T-cell (primary cell): ENCODE results near the gene DGKA. TPM values are rescaled to one million over a fixed set of nuclear protein-coding genes. Genes with fewer than 3 reads are reported as not detected.

Source experiments
- ATAC-seq, 4 experiments: fragments of 200-7000 bp in 3 of 4; fragments of 150-1000 bp in 1 of 4; cut with Tn5 transposase; replicated peaks in 1 of 4; 1 replicate in 3 of 4; 2 replicates in 1 of 4; pipeline ENCODE4 v1.10.0; 2021; ENCODE audit warnings: moderate library complexity in 3 of 4, mild to moderate bottlenecking in 2 of 4, moderate number of reproducible peaks in 1 of 4
- CTCF ChIA-PET, 2 donors: fragments of 300-600 bp; sonication (Branson Sonifier 250); formaldehyde crosslinking; loops; one replicate each; lab custom pipeline; 2022; ENCODE audit warnings: antibody characterized with exemption in 2 of 2; lab: Charles Lee
- POLR2A ChIA-PET, 2 donors: fragments of 300-600 bp; sonication (Branson Sonifier 250); formaldehyde crosslinking; loops; one replicate each; lab custom pipeline; 2022; ENCODE audit warnings: antibody characterized with exemption in 2 of 2; lab: Charles Lee
- DNase-seq, 35 experiments: peaks; one replicate each; pipeline versions ENCODE4 v3.0.0 to v3.0.0-alpha.2; 2013 to 2023
- H3K27ac ChIP-seq: one replicate; pipeline ENCODE4 v1.5.1; 2013; ENCODE audit warnings: low read length
- H3K27me3 ChIP-seq, 2 experiments: replicated peaks in 1 of 2; 1 replicate in 1 of 2; 2 replicates in 1 of 2; pipeline versions ENCODE4 v1.6.1 to v1.7.0; 2013; ENCODE audit warnings: low read length in 1 of 2, mixed read lengths in 1 of 2; ENCODE audit not compliant: control insufficient read depth in 2 of 2, insufficient read depth in 2 of 2; ENCODE audit errors: extremely low read depth in 1 of 2
- H3K36me3 ChIP-seq, 2 donors: 1 replicate in 1 of 2; 2 replicates in 1 of 2; pipeline versions ENCODE4 v1.6.1 to v1.7.0; 2013; ENCODE audit warnings: low read length in 1 of 2; ENCODE audit not compliant: control insufficient read depth in 2 of 2, insufficient read depth in 1 of 2; ENCODE audit errors: extremely low read depth in 1 of 2
- H3K4me1 ChIP-seq, 2 experiments: 1 replicate in 1 of 2; 2 replicates in 1 of 2; pipeline versions ENCODE4 v1.6.1 to v1.7.0; 2013; ENCODE audit warnings: low read length in 2 of 2, mixed read lengths in 1 of 2; ENCODE audit not compliant: insufficient read depth in 2 of 2, control insufficient read depth in 1 of 2; ENCODE audit errors: extremely low read depth in 1 of 2
- H3K4me3 ChIP-seq, 2 donors: 1 replicate in 1 of 2; 2 replicates in 1 of 2; pipeline versions ENCODE4 v1.5.1 to v1.7.0; 2013; ENCODE audit warnings: mild to moderate bottlenecking in 2 of 2, low read length in 1 of 2, moderate library complexity in 1 of 2; ENCODE audit not compliant: control insufficient read depth in 1 of 2; ENCODE audit errors: extremely low read depth in 1 of 2
- H3K9me3 ChIP-seq: 2 replicates; pipeline ENCODE4 v1.7.0; 2013
- H3K27ac Mint-ChIP-seq, 2 donors: one replicate each; pipeline ENCODE4 v1.8.0; 2020 to 2021; ENCODE audit warnings: mild to moderate bottlenecking in 2 of 2, mixed read lengths in 2 of 2
- H3K27me3 Mint-ChIP-seq, 2 donors: one replicate each; pipeline ENCODE4 v1.8.0; 2021 to 2022; ENCODE audit warnings: mixed read lengths in 2 of 2
- H3K36me3 Mint-ChIP-seq: one replicate; pipeline ENCODE4 v1.8.0; 2021; ENCODE audit warnings: mixed read lengths
- H3K4me1 Mint-ChIP-seq, 3 donors: one replicate each; pipeline ENCODE4 v1.8.0; 2020 to 2022; ENCODE audit warnings: mixed read lengths in 3 of 3, mild to moderate bottlenecking in 1 of 3
- H3K4me3 Mint-ChIP-seq, 3 donors: one replicate each; pipeline ENCODE4 v1.8.0; 2020 to 2022; ENCODE audit warnings: mild to moderate bottlenecking in 3 of 3, mixed read lengths in 3 of 3, moderate library complexity in 3 of 3
- H3K9me3 Mint-ChIP-seq, 3 donors: one replicate each; pipeline ENCODE4 v1.8.0; 2020 to 2022; ENCODE audit warnings: mixed read lengths in 3 of 3
- WGBS: methylation state at CpG from one replicate; pipeline ENCODE4 v1.1.5; 2013; ENCODE audit warnings: missing lambda C conversion rate; ENCODE audit not compliant: insufficient coverage; 5-methylcytosine and 5-hydroxymethylcytosine counted together
- total RNA-seq, 35 experiments: library from RNA in 6 of 35; stranded (reverse) in 6 of 35; fragments of 120-200 nt in 1 of 35; gene quantifications; one replicate each; pipeline versions ENCODE4 v1.2.1 to v1.2.4 and lab custom pipeline; 2013 to 2026

Gene DGKA
- total RNA-seq, 5 donors from 2014 or later (not counting 1 experiment from before 2014, with no cell fraction given): 896 to 1,314 (median 1,231) TPM

- peak within 1 kb of the TSS; percentile 67 to 90 for H3K4me3 ChIP-seq
- H3K27ac Mint-ChIP-seq: peak within 1 kb of the TSS; percentile 68 to 74
- DNase-seq (peak; percentile 61 to 89 (median 77)), ATAC-seq (peak; percentile 98 to 99 (median 98))
- CTCF ChIA-PET: interaction anchor here in 1 of 2 donors (0.5 kb wide), 1 partner anchor 81 kb away, joined by 3 read pairs; no protein-coding TSS in a partner anchor
- no peaks in the 10 kb centered on the region for H3K36me3 Mint-ChIP-seq
- no peaks in the 10 kb centered on the region for H3K9me3 Mint-ChIP-seq
- POLR2A ChIA-PET: interaction anchor here in 1 of 2 donors (0.6 kb wide), 1 partner anchor 249 kb away, joined by 4 read pairs; no protein-coding TSS in a partner anchor
- H3K9me3 ChIP-seq: no peaks in the 10 kb centered on the region
- peaks cover 30 to 31% (median 30%) of the 10 kb centered on the region in 3 donors for H3K4me1 Mint-ChIP-seq
- peak within 1 kb of the TSS; percentile 90 to 97 (median 92) for H3K4me3 Mint-ChIP-seq
- no peaks in the 10 kb centered on the region for H3K27me3 ChIP-seq
- no peaks in the 10 kb centered on the region for H3K27me3 Mint-ChIP-seq
- peaks cover 0 to 7% of the 10 kb centered on the region in 2 donors for H3K36me3 ChIP-seq
- H3K4me1 ChIP-seq: peaks cover 10 to 25% of the 10 kb centered on the region in 2 experiments
- no peak within 1 kb of the TSS for H3K27ac ChIP-seq
- 0% methylated on average over 34 of the region's 45 CpGs for WGBS
Measured at GRCh38 chr12:55966408-55967281, 35.7 kb downstream of the DGKA start, which contains the start of gene CDK2. CDK2 (plus strand) TSS chr12:55966830; CDS start chr12:55967009, 179 bp downstream.

DNA sequence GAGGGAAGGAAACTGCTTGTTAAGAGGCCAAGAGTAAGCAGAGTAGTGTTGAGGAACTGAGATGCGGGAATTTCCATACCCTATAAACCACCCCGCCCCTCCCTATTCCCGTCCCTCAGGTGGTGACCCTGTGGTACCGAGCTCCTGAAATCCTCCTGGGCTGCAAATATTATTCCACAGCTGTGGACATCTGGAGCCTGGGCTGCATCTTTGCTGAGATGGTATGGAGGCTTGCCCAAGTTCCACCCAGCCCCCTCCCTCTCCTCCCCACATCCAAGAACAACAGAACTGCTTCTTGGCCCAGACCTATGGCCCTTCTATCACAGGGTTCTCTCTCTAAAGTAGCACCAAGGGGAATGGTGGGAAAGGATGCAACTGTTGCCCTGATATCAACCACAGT, 38.4 kb downstream of the DGKA start:
- no peaks in the 10 kb centered on the region for H3K36me3 Mint-ChIP-seq
- no peak for DNase-seq
- ChIA-PET CTCF (no interaction called here), POLR2A (no interaction called here)
- no peak overlapping the region for H3K4me3 Mint-ChIP-seq
- no peak for ATAC-seq
- Histone ChIP-seq H3K4me1 (peaks cover 13 to 33% of the 10 kb centered on the region in 2 experiments), H3K9me3 (no peaks in the 10 kb centered on the region), H3K4me3 (no peak overlapping the region), H3K27me3 (no peaks in the 10 kb centered on the region), H3K36me3 (peaks cover 0 to 7% of the 10 kb centered on the region in 2 donors), H3K27ac (no peak overlapping the region)
- H3K27me3 Mint-ChIP-seq: no peaks in the 10 kb centered on the region
- peak overlapping the region in 1 of 2 donors; percentile 44 for H3K27ac Mint-ChIP-seq
- peaks cover 30 to 33% (median 31%) of the 10 kb centered on the region in 3 donors for H3K4me1 Mint-ChIP-seq
- H3K9me3 Mint-ChIP-seq: no peaks in the 10 kb centered on the region
- no CpG with 5 or more reads among the region's 4 CpGs for WGBS

DNA sequence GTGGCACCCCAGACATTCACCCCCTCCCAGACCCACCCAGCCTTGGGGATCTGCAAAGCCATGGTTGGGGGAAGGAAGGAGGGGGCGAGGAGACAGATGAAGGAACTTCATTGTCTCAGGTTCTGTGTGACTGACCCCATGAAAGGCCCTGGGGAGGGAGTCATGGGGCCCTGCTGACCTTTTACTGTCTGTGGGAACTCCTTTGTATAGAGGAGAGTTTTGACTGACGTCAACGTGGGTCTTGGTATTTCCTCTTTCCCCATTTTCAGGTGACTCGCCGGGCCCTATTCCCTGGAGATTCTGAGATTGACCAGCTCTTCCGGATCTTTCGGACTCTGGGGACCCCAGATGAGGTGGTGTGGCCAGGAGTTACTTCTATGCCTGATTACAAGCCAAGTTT, 39.8 kb downstream of the DGKA start:
- CTCF ChIA-PET: no interaction called here
- no peak overlapping the region for H3K27ac Mint-ChIP-seq
- Histone ChIP-seq H3K36me3 (peaks cover 0 to 7% of the 10 kb centered on the region in 2 donors), H3K4me1 (peaks cover 22 to 40% of the 10 kb centered on the region in 2 experiments), H3K27ac (no peak overlapping the region), H3K9me3 (no peaks in the 10 kb centered on the region), H3K4me3 (no peak overlapping the region), H3K27me3 (no peaks in the 10 kb centered on the region)
- DNase-seq (no peak), ATAC-seq (no peak)
- no peaks in the 10 kb centered on the region for H3K36me3 Mint-ChIP-seq
- POLR2A ChIA-PET: interaction anchor here in 1 of 2 donors (0.6 kb wide), 1 partner anchor 158 kb away, joined by 4 read pairs; no protein-coding TSS in a partner anchor
- H3K4me1 Mint-ChIP-seq: peaks cover 26 to 28% (median 28%) of the 10 kb centered on the region in 3 donors
- no peaks in the 10 kb centered on the region for H3K9me3 Mint-ChIP-seq
- no peak overlapping the region for H3K4me3 Mint-ChIP-seq
- 86% methylated on average over 1 of the region's 7 CpGs for WGBS
- no peaks in the 10 kb centered on the region for H3K27me3 Mint-ChIP-seq

GRCh38 chr12:55972042-55972441, 41.1 kb downstream of the DGKA start:
- H3K4me3 ChIP-seq: no peak overlapping the region
- H3K9me3 Mint-ChIP-seq: no peaks in the 10 kb centered on the region
- H3K27me3 Mint-ChIP-seq: no peaks in the 10 kb centered on the region
- no peaks in the 10 kb centered on the region for H3K27me3 ChIP-seq
- POLR2A ChIA-PET: no interaction called here
- H3K4me1 Mint-ChIP-seq: peaks cover 23 to 27% (median 25%) of the 10 kb centered on the region in 3 donors
- H3K27ac Mint-ChIP-seq: peak overlapping the region in 1 of 2 donors; percentile 9
- peaks cover 24 to 32% of the 10 kb centered on the region in 2 experiments for H3K4me1 ChIP-seq
- DNase-seq: no peak
- WGBS: no CpG with 5 or more reads among the region's 3 CpGs
- H3K9me3 ChIP-seq: no peaks in the 10 kb centered on the region
- H3K4me3 Mint-ChIP-seq: peak overlapping the region in 1 of 3 donors; percentile 29
- H3K36me3 Mint-ChIP-seq: no peaks in the 10 kb centered on the region
- no peak for ATAC-seq
- CTCF ChIA-PET: interaction anchor here in 1 of 2 donors (2.0 kb wide), 1 partner anchor 233 kb away, joined by 12 read pairs; no protein-coding TSS in a partner anchor
- H3K27ac ChIP-seq: no peak overlapping the region
- peaks cover 0 to 7% of the 10 kb centered on the region in 2 donors for H3K36me3 ChIP-seq

GRCh38 chr12:55972456-55972855, 41.5 kb downstream of the DGKA start:
- no peak for ATAC-seq
- DNase-seq: no peak
- Histone ChIP-seq H3K9me3 (no peaks in the 10 kb centered on the region), H3K4me1 (peaks cover 20 to 27% of the 10 kb centered on the region in 2 experiments), H3K27ac (peak overlapping the region; percentile 70), H3K27me3 (no peaks in the 10 kb centered on the region), H3K36me3 (peaks cover 0 to 9% of the 10 kb centered on the region in 2 donors), H3K4me3 (peak overlapping the region; percentile 56 to 87)
- peak overlapping the region in 1 of 3 donors; percentile 29 for H3K4me3 Mint-ChIP-seq
- no peaks in the 10 kb centered on the region for H3K27me3 Mint-ChIP-seq
- no CpG with 5 or more reads among the region's 1 CpG for WGBS
- H3K4me1 Mint-ChIP-seq: peaks cover 23 to 26% (median 25%) of the 10 kb centered on the region in 3 donors
- peak overlapping the region in 1 of 2 donors; percentile 9 for H3K27ac Mint-ChIP-seq
- POLR2A ChIA-PET: interaction anchor here in 1 of 2 donors (0.7 kb wide), 1 partner anchor 23 kb away, joined by 6 read pairs; no protein-coding TSS in a partner anchor
- H3K36me3 Mint-ChIP-seq: no peaks in the 10 kb centered on the region
- no peaks in the 10 kb centered on the region for H3K9me3 Mint-ChIP-seq
- CTCF ChIA-PET: interaction anchor here in 1 of 2 donors (0.7 to 2.0 kb wide), 2 partner anchors 234 to 651 kb away, joined by 4 to 12 read pairs; no protein-coding TSS in a partner anchor
